ENCODE results near the gene PDE2A.

The PDE2A gene

GRCh38 chr11:72670041-72670440 lies 4.2 kb downstream of the PDE2A start:
- Histone ChIP-seq H3K36me3 (replicated peaks) (no peaks in the 10 kb centered on the region), H3K27ac (no peak overlapping the region), H3K27me3 (replicated peaks) (peaks cover 34% of the 10 kb centered on the region), H3K4me3 (ENCODE audit: low read depth, low read length) (no peak overlapping the region)
- DNase-seq: no peak
- in situ Hi-C loops (cut with HindIII; ENCODE audit: low pct_ligation_motif_present, low sequenced_read_pairs): no loop called here
- TF ChIP-seq CTCF (IDR thresholded peaks at IDR 0.05; ENCODE audit: low read depth, low read length, missing control alignments): no peak

GRCh38 chr11:72669527-72669926 lies 4.7 kb downstream of the PDE2A start:
- no peak for TF ChIP-seq CTCF (IDR thresholded peaks at IDR 0.05; ENCODE audit: low read depth, low read length, missing control alignments)
- in situ Hi-C loops (cut with HindIII; ENCODE audit: low pct_ligation_motif_present, low sequenced_read_pairs): no loop called here
- Histone ChIP-seq H3K4me3 (ENCODE audit: low read depth, low read length) (no peak overlapping the region), H3K36me3 (replicated peaks) (no peaks in the 10 kb centered on the region), H3K27ac (no peak overlapping the region), H3K27me3 (replicated peaks) (peaks cover 29% of the 10 kb centered on the region)
- DNase-seq: no peak

- no peak for TF ChIP-seq CTCF (IDR thresholded peaks at IDR 0.05; ENCODE audit: low read depth, low read length, missing control alignments)
- no peak for DNase-seq
- in situ Hi-C loops (cut with HindIII; ENCODE audit: low pct_ligation_motif_present, low sequenced_read_pairs): no loop called here
- Histone ChIP-seq H3K36me3 (replicated peaks) (no peaks in the 10 kb centered on the region), H3K27me3 (replicated peaks) (peaks cover 23% of the 10 kb centered on the region), H3K27ac (no peak overlapping the region), H3K4me3 (ENCODE audit: low read depth, low read length) (no peak overlapping the region)
These were observed 5.4 kb downstream of the PDE2A start for GRCh38 chr11:72668629-72669347.

- in situ Hi-C loops (cut with HindIII; ENCODE audit: low pct_ligation_motif_present, low sequenced_read_pairs): no loop called here
- Histone ChIP-seq H3K27me3 (replicated peaks) (peaks cover 9% of the 10 kb centered on the region), H3K4me3 (ENCODE audit: low read depth, low read length) (no peak overlapping the region), H3K27ac (no peak overlapping the region), H3K36me3 (replicated peaks) (no peaks in the 10 kb centered on the region)
- no peak for TF ChIP-seq CTCF (IDR thresholded peaks at IDR 0.05; ENCODE audit: low read depth, low read length, missing control alignments)
- no peak for DNase-seq
These were observed 8.2 kb downstream of the PDE2A start for GRCh38 chr11:72665911-72666472.

GRCh38 chr11:72662036-72662435 lies 12.2 kb downstream of the PDE2A start:
- Histone ChIP-seq H3K27ac (no peak overlapping the region), H3K4me3 (ENCODE audit: low read depth, low read length) (no peak overlapping the region), H3K27me3 (replicated peaks) (no peaks in the 10 kb centered on the region), H3K36me3 (replicated peaks) (no peaks in the 10 kb centered on the region)
- DNase-seq: no peak
- in situ Hi-C loops (cut with HindIII; ENCODE audit: low pct_ligation_motif_present, low sequenced_read_pairs): no loop called here
- no peak for TF ChIP-seq CTCF (IDR thresholded peaks at IDR 0.05; ENCODE audit: low read depth, low read length, missing control alignments)

GRCh38 chr11:72661486-72661885 lies 12.7 kb downstream of the PDE2A start:
- TF ChIP-seq CTCF (IDR thresholded peaks at IDR 0.05; ENCODE audit: low read depth, low read length, missing control alignments): no peak
- H3K36me3 ChIP-seq (replicated peaks): no peaks in the 10 kb centered on the region
- DNase-seq: no peak
- no peak overlapping the region for H3K27ac ChIP-seq
- no peaks in the 10 kb centered on the region for H3K27me3 ChIP-seq (replicated peaks)
- in situ Hi-C loops (cut with HindIII; ENCODE audit: low pct_ligation_motif_present, low sequenced_read_pairs): no loop called here
- no peak overlapping the region for H3K4me3 ChIP-seq (ENCODE audit: low read depth, low read length)

Measured in brain microvascular endothelial cell (primary cell).